Right renal pelvis (tissue), 4 donors: ENCODE measurements around the gene IL36B. TPM values are rescaled to one million over a fixed set of nuclear protein-coding genes. Genes with fewer than 3 reads are reported as not detected.

ENCODE experiments used
- DNase-seq, 4 donors: peaks; one replicate each; pipeline ENCODE4 v3.0.0-alpha.2; 2013; ENCODE audit warnings: low read depth in 4 of 4, low spot score in 3 of 4, missing footprints in 1 of 4
- polyA plus RNA-seq, 4 donors: library from polyadenylated mRNA; unstranded; fragments of 120-200 nt; gene quantifications; one replicate each; pipeline ENCODE4 v1.2.1, GENCODE V29; 2013; ENCODE audit not compliant: insufficient read length in 4 of 4

IL36B gene
- polyA plus RNA-seq, 4 donors: not detected

- DNase-seq: no peak
These were observed 24.4 kb upstream of the IL36B start for GRCh38 chr2:113076954-113077669.

GRCh38 chr2:113075600-113075999, 22.9 kb upstream of the IL36B start:
- no peak for DNase-seq

DNA sequence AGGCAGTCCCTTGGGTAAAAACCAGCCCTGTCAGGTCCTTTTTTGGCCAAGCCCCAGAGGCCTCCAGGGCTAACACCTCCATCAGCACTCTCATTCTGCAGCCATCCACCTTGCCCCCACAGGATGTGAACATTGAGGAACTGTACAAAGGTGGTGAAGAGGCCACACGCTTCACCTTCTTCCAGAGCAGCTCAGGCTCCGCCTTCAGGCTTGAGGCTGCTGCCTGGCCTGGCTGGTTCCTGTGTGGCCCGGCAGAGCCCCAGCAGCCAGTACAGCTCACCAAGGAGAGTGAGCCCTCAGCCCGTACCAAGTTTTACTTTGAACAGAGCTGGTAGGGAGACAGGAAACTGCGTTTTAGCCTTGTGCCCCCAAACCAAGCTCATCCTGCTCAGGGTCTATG, 22.4 kb upstream of the IL36B start:
- DNase-seq: no peak

GRCh38 chr2:113073325-113073834, 20.7 kb upstream of the IL36B start:
- no peak for DNase-seq

DNA sequence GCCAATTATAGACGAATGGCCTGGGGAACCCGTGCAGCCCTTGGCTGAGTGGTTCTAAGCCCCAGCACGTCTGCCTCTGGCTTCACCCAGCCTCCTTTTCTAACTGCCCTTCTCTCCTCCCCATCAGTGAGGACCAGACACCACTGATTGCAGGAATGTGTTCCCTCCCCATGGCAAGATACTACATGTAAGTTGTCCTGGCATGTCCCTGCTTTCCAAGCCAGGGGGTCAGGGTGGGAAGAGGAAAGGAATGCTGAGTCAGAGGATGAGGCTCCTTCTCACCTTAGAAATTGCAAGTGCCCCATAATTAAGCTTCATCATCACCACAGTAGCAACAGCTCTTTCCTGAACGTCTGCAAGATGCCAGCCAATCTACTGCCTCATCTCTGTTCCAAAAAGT, 19.9 kb upstream of the IL36B start:
- DNase-seq: no peak

DNA sequence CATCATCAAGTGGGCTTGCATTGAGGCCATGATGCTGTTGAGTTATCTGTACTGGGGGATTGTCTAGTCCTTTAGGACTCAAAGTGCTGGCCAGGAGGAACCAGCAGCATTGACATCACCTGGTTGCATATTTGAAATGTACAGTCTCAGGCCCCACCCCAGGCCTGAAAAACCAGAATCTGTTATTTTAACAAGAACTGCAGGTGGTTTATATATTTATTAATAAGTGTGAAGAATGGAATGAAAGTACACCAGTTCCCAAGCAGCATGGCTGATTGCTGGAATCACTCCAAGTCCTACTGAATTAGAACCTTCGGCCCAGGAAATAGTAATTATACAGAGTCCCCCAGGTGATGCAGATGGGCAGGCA, 17.9 kb upstream of the IL36B start:
- DNase-seq: no peak

DNA sequence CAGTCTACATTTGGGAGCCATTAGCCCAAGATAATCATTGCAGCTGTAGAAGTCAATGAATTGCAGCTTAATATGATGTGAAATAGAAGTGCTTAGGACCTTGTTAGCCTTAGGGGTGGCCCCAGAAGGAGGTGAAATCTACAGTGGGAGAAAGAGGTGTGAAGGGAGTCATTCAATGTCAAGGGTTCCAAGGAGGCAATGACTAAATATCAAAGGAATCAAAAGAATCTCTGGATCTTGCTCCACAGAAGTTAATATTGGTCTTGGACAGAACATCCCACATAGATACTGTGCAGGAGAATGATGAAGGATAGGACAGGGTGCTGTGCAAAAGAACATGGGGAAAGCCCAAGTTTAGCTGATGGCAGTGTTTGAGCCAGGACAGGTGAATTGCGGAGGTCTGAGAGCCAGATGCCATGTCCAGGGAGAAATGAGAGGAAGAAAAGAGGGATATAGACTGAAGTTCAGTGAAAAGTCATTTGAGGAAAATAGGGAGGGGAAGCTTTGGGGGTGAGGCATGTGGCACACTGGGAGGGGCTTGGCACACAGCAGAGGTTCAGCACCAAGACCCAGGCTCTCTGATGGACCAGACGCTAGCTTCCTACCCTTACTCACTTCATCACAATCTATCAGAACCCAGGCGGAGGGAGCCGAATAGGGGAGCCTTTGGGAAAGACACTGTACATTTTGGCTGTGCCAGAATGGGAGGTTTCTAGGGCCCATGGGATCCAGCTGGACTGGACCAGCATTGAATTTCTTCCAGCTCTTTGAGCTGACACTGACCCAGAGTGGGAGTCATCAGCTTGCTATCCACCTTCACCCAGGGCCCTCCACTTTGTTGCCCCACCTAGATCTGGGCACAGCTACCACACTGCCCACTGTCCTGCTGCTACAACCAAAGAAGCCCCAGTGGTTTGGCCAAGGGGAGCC, 17.3 kb upstream of the IL36B start:
- no peak for DNase-seq

DNA sequence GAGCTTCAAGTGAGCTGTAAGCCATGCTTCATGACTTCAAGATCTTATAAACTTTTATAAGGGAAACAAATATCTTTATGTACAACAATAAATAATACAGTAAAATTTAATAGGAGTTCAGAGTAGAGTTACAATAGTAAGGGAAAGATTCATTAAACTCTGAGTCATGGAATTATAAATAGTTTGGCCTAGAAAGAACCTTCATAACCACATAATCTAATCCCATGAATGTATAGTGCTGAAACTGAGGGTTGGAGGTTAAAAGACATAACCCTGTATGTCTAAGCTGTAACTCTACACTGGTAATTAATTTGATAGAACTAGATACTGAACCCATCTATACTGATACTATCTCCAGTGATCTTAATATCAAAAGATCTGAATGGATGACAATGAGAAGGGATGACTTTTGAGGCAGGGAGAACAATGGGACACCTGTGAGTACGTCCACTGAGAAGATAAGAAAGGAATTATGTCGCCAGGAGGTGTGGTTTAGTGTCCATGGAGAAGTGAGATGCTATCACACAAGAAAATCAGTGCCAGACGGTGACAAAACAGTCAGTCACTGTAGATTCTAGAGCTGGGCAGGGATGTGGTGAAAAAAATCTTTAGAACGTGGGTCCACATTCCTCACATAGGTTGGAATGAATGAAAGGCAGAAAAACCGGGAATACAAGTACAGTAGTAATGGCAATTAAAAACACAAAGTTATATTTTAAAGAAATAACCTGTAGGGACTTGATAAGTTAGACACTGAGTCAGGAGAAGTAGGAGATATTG, 16.2 kb upstream of the IL36B start:
- DNase-seq: no peak

DNA sequence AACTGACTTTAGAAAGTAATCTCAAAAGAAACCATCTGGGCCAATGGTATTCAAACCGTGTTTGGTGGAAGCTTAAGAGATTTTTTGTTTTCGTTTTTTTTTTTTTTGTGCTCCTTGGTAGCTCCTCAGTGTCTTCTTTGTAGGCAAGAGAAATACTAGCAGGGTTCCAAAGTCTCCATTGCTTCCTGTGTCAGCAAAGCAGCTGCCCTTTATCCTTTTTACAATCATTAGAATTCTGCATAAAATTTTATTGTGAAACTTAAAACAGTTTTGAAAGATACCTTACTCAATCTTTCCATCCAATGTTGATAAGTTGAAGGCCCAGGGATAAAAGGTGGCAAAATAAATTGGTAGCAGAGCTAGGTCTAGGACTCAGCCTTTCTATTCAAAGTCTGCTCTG, 15.6 kb upstream of the IL36B start:
- DNase-seq: no peak

GRCh38 chr2:113067681-113068080, 15.0 kb upstream of the IL36B start, which contains the start of gene IL1F10:
IL1F10 (plus strand) TSS chr2:113067970; CDS start chr2:113072739, 4,769 bp downstream.
- no peak for DNase-seq

- no peak for DNase-seq
These were observed 12.2 kb upstream of the IL36B start for GRCh38 chr2:113064898-113065297.

DNA sequence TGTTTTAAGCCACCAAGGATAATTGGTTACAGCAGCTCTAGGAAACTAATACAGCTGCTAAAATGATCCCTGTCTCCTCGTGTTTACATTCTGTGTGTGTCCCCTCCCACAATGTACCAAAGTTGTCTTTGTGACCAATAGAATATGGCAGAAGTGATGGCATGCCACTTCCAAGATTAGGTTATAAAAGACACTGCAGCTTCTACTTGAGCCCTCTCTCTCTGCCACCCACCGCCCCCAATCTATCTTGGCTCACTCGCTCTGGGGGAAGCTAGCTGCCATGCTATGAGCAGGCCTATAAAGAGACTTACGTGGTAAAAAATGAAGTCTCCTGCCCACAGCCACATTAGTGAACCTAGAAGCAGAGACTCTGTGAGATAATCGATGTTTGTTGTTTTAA, 11.6 kb upstream of the IL36B start:
- DNase-seq: no peak

GRCh38 chr2:113061896-113062770, 9.5 kb upstream of the IL36B start:
- no peak for DNase-seq

DNA sequence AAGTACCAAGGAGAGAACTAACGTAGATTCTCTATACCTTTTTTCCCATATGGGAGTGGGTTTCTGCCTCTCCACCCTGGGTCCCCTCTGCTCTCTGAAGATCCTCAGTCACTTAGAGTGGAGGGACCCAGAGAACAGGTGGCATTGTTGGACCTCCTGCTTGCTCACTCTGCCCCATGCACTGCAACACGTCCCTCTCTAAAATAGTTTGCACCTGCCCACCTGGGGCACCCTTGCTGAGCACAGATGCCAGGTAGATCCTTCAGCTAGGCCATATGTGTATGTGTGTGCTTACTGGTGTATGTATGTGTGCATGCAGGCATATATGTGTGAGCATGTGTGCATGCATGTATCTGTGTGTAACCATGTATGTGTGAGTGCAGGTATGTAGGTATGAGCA, 8.6 kb upstream of the IL36B start:
- no peak for DNase-seq

- no peak for DNase-seq
These were observed 8.1 kb upstream of the IL36B start for GRCh38 chr2:113060796-113061195.

DNA sequence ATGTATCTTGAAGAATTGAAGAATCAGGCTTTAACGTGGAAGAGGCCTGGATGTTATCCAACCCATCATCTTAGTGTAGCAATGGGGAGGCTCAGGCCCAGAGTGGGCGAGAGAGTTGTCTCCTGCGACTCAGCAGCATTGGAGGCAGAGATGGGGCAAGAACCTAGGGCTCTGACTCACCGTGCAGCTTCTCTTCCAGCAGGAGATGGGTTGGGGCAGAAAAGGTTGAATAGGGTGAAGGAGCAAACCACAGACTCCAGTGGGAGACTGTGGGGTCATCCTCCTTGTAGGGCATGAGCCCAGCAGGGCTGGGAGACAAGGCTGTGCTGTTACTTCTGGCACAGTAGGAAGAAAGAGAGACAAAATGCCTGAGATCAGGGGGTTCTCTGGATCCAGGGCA, 7.7 kb upstream of the IL36B start:
- no peak for DNase-seq

DNA sequence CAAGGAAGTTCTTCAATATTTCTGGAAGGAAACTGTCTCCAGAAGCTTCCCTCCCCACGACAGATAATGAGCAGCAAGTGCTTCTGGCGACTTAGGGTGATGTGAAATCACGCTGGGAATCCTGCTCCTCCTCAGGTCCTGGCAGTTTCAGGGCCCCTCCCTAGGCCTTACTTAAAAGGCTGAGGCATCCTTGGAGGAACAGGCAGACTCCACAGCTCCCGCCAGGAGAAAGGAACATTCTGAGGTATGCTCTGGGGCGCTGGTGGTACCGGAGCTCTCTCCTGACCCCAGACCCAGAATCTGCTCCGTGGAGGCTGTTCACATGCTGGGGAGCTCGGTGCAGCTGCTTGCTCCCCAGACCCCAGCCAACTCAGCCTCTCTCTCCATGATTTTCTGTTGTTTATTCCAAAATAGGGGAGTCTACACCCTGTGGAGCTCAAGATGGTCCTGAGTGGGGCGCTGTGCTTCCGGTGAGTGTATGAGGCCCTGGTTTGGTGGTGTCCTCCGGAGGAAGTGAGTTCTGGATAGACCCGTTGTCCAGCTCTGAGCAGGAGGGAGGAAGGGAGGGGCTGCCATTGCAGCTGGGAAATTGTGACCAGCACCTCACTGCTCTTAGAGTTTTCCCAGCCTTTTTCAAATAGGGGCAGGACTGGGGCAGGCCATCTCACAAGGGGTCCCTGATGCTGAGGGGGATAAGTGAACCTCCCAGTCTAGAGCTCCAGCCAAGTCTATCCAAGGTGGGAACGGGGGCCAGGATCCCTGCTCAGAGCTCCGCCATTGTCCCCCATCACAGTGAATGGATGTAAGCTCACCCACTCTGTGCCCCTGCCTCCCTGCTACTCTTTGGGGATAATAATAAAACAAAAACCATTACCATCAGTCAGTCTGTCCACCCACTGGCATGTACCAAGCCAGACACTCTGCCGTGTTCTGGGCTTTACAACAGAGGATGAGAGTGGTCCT, 6.6 kb upstream of the IL36B start, which contains the start of gene IL36RN:
TSS of gene IL36RN (plus strand) at position 201 of the 963 bp plus-strand sequence. CDS start at position 442, 241 bp downstream.
- no peak for DNase-seq

- no peak for DNase-seq
These were observed 5.8 kb upstream of the IL36B start for GRCh38 chr2:113058411-113058994.
